LNCAP (cell line): ENCODE measurements around the gene LMCD1.

ENCODE experiments used
- TF ChIP-seq, protein P1 (sequence below): fragments of 450-650 bp; IDR thresholded peaks from 2 replicates; pipeline ENCODE4 v1.5.1; 2017; ENCODE audit warnings: mild to moderate bottlenecking

The LMCD1 gene

DNA sequence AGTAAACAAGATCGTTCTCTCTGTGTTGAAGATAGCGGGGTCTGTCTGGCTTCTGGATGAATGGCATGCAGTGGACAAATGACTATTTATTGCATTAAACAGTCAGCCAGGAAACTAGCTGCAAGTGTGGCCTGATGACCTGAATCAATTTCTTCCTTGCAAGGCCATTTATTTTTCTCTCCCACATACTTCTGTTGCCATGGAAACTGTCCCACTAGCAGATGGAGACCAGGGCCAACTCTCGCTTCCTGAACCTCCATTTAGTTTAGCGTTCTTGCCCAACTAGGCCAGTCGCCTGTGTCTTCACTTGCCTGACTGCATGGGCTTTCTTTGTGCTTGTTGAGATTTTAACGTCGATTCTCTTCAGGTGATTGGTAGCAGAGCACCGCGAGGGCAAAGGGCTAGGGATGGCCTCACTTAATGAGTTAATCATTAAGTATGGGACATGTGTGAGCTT lies 27.6 kb downstream of the LMCD1 start:
- TF ChIP-seq, protein P1, sequence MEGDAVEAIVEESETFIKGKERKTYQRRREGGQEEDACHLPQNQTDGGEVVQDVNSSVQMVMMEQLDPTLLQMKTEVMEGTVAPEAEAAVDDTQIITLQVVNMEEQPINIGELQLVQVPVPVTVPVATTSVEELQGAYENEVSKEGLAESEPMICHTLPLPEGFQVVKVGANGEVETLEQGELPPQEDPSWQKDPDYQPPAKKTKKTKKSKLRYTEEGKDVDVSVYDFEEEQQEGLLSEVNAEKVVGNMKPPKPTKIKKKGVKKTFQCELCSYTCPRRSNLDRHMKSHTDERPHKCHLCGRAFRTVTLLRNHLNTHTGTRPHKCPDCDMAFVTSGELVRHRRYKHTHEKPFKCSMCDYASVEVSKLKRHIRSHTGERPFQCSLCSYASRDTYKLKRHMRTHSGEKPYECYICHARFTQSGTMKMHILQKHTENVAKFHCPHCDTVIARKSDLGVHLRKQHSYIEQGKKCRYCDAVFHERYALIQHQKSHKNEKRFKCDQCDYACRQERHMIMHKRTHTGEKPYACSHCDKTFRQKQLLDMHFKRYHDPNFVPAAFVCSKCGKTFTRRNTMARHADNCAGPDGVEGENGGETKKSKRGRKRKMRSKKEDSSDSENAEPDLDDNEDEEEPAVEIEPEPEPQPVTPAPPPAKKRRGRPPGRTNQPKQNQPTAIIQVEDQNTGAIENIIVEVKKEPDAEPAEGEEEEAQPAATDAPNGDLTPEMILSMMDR = no peak

DNA sequence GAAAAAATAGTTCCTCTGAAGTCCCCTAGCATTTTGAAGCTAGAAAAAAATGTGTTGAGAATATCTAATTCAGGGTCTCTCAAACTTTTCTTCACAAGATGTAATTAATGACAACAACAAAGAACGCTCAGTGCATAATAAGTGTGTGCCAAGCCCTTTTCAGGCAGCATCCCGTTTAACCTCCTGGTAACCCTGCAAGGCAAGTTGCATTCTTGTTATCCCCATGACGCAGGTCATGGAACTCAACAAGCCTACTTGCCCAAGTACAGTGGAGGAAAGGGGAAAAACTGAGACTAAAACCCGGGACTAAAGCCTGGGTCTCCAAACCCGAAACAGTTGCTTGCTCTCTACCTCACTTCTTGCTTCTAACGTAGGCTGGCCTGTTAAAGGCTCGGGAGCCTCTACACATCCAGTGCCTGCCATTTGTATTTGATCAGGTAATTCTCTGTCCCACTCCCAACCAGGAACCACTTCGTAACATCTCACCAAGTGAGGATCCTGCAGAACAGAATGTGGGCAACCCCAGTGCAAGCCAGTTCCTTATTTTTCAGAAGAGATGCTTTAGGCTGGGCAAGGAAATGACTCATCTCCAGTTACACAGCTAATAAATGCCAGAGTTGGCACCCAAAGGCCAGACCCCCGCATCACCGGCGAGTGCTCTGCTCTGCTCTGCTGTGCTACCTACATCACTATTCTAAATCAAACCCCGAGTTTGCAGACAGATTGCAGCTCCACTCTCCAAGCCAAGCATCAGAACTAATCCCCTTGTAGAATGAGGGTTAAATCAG lies 28.3 kb downstream of the LMCD1 start:
- TF ChIP-seq, protein P1 = no peak

DNA sequence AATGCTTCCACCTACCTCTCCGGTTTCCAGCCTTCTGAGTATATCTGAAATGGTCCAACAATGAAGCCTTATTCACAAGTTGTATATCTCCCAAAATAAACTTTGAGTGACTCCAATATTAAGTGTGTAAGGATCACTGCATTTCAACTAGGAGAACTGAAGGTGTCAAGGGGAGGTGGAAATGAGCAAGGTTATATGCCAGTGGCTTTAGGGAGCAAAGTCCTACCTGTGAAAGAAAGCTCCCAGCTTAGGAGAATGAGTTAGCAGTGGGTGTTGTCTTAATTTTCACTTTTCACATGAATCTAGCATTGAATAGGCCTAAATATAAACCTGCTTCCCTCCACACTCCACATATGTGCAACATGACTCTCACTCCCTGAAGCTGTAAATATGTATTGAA lies 29.0 kb downstream of the LMCD1 start:
- TF ChIP-seq, protein P1 = no peak

DNA sequence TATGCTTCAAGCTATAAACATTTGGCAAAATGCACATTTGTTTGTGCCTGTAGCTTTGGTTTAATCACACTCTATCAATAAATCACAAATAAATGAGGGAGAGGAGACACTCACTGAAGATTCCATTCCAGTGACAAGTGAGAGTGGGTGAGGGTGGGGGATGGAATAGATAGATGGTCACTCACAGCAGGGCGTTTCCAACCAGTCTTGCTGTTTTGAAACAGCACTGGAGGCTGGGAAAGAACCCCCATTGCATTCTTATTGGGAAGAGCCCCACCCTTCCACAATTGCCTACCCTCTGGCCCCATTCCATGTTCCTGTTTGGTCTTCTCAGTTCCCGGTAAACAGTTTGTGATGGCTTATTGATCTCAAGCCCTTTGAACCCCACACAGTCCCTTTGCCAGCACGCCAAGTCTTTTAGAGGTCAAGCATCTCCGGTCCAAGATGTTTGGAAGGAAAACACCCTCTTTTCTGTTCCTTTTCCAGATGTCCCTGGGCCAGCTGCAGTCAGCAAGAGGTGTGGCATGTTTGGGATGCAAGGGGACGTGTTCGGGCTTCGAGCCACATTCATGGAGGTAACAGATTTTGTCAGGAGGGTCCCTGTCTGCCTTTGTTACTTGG lies 30.7 kb downstream of the LMCD1 start:
- TF ChIP-seq, protein P1 = no peak

GRCh38 chr3:8536096-8537056 lies 34.8 kb downstream of the LMCD1 start:
- TF ChIP-seq, protein P1 = no peak

DNA sequence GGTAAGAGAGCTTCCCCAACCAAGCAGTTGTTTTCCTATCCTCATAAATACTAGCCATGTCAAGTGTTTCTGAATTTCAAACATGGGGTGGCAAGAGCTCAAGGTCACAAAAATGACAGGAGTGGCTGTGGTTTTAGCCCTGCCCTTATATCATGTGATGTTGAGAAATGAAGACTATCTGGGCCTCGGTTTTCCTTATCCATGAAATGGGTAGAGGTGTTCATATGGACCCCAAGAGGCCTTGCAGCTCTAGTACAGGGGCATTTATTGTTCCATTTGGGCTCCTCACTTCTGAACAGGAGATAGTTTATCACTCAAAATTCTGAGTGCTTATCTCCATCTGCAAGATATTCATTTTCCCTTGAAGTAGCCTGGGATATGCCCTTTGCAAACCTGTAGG lies 35.8 kb downstream of the LMCD1 start:
- TF ChIP-seq, protein P1 = no peak

DNA sequence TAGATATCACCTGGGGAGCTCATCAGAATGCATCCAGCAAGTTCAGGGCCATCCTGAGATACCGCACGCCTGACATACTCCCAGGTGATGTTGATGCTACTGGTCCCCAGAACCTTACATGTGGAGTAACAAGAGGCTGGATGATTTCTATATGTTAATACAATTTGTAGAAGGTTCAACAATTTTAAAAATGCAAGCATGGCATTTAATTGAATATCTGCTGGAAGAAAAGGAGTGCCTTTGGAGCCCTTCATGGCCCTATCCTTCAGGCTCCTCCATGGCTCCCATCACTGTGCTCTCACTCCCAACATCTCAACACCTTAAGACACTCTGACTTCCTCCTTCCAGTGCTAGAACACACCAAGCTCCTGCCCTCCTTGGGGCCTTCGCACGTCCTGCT lies 36.6 kb downstream of the LMCD1 start:
- TF ChIP-seq, protein P1 = no peak
